GM19193 (cell line): ENCODE results near the gene HSCB.

Source experiments
- POLR2A ChIP-seq: IDR thresholded peaks from 4 replicates; pipeline ENCODE4 v1.6.1; 2011; ENCODE audit not compliant: insufficient read depth, insufficient read length; ENCODE audit errors: extremely low read depth

Gene HSCB

DNA sequence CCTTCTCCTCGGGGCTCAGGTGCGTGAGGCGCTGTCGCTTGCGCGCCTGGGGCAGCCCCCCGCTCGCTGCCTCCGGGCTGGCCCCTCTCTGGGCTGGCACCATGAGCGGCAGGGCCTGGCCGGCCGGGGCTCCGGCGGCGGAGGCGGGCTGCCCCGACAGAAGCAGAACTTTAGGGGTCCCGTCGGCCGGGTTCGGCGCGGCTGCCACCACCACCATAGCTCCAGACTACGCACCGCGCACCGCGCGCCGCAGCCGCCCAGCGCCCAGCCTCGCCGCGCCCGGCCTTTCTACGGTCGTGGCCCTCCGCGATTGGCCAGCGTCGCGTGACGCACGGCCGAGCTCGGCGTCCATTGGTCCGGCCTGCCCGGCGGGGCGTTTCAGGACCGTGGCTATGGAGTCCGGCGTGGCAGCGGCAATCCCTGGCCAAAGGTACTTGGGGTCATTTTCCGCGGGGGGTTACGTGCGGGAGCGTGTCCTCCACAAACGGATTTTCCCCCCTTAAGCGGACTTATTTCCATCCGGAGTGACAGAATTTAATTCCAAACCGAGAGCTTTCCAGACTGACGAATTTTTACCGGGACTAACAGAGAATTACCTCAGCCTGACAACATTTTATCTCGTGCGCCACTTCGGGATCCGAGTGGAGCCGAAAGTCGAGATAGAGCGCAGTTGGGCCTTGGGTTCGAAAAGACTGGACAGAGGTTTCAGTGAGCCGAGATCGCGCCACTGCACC is 58.6 kb downstream of the HSCB start, which contains the start of gene XBP1:
Gene XBP1, minus strand, starts transcription at position 262 of the 734 bp plus-strand sequence.
- peak; percentile 95 for TF ChIP-seq POLR2A

DNA sequence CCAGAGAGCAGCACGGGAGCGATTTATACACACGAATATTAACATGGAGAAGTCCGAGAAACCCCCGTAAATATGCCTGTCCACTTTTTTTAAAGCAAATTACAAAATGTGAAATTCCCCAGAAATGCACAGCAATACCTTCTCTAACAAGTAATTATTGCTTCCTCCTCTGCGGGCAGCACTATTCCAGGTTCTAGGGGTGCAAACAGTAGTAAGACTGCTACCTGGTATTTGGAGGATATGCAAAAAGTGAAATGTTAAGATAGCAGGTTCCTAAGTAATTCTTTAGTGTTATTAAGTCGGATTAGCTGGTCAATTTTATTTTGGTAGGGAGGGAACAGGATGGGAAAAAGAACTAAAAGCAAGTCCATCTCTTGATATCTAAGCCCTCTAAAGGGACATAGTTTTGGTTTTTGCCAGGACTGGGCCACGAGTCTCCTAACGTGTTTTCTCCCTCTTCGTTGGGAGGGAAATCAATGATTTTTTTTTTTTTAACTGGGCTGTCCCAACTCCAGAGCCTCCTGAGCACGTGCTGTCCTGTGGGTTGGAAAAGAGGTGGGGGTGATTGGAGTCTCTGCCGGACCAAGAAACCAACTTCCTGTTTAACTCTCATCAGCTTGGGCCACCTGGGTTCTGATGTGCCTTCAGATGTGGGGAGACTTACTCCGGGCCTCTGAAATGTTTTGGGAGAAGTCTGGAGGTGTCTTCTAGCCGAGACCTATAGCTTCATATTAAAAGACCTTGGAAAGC is 60.2 kb downstream of the HSCB start:
- no peak for TF ChIP-seq POLR2A

DNA sequence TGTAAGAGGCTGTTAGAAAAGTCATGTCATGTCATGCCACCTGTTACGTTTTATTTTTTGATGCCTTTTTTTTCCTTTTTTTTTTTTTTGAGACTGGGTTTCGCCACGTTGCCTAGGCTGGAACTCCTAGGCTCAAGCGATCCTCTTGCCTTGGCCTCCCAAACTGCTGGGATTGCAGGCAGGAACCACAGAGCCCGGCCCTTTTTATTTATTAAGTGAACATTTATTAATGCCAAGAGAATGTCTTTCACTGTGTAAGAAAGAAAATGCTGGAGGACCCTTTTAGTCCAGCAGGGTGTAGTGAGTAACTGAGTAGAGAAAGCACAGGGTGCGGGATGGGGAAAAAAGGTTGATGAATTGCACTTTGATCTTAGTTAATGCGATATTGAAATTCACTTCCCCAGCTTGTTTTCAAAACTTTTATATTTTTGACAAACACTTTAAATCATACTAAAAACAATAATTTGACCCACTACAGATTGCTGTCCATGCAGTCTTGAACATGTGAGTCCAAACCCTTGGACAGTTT is 60.8 kb downstream of the HSCB start:
- TF ChIP-seq POLR2A = no peak
